Thymus (tissue), 14 donors: ENCODE results near the gene LAMC2. TPM values are rescaled to one million over a fixed set of nuclear protein-coding genes. Genes with fewer than 3 reads are reported as not detected.

Source experiments
- DNase-seq, 9 donors: peaks; one replicate each; pipeline ENCODE4 v3.0.0-alpha.2; 2013; ENCODE audit warnings: low spot score in 9 of 9, low read depth in 6 of 9, missing footprints in 1 of 9
- H3K27ac ChIP-seq, 2 donors: one replicate each; pipeline ENCODE4 v1.5.1; 2013; ENCODE audit warnings: control low read depth in 1 of 2, low read depth in 1 of 2, low read length in 1 of 2, mild to moderate bottlenecking in 1 of 2, moderate library complexity in 1 of 2
- H3K27me3 ChIP-seq, 2 donors: one replicate each; pipeline ENCODE4 v1.5.1; 2013; ENCODE audit warnings: low read length in 1 of 2; ENCODE audit not compliant: control insufficient read depth in 2 of 2, insufficient read depth in 1 of 2
- H3K36me3 ChIP-seq, 2 donors: one replicate each; pipeline ENCODE4 v1.5.1; 2013; ENCODE audit warnings: low read length in 1 of 2, mild to moderate bottlenecking in 1 of 2, moderate library complexity in 1 of 2; ENCODE audit not compliant: control insufficient read depth in 2 of 2, insufficient read depth in 2 of 2
- H3K4me1 ChIP-seq, 2 donors: one replicate each; pipeline ENCODE4 v1.5.1; 2013; ENCODE audit warnings: low read length in 2 of 2; ENCODE audit not compliant: control insufficient read depth in 2 of 2, insufficient read depth in 2 of 2
- H3K4me3 ChIP-seq, 2 donors: one replicate each; pipeline ENCODE4 v1.5.1; 2013; ENCODE audit warnings: low read length in 2 of 2, control low read depth in 1 of 2, mild to moderate bottlenecking in 1 of 2
- H3K9me3 ChIP-seq, 2 donors: one replicate each; pipeline ENCODE4 v1.5.1; 2013; ENCODE audit warnings: low read length in 1 of 2, mild to moderate bottlenecking in 1 of 2; ENCODE audit not compliant: control insufficient read depth in 2 of 2, insufficient read depth in 1 of 2
- WGBS: extraction: QIAGEN DNeasy Blood & Tissue Kit; methylation state at CpG from one replicate; pipeline ENCODE4 v1.1.7; 2013; 5-methylcytosine and 5-hydroxymethylcytosine counted together
- long read RNA-seq, 10 donors: transcript quantifications; one replicate each; lab custom pipeline, GENCODE V29; 2026
- polyA plus RNA-seq: library from polyadenylated mRNA; stranded (reverse); fragments of 200-250 nt; gene quantifications from one replicate; pipeline ENCODE4 v1.2.3, GENCODE V29; 2013
- total RNA-seq: library from RNA; stranded (reverse); fragments of 120-200 nt; gene quantifications from one replicate; pipeline ENCODE4 v1.2.4, GENCODE V29; 2013
- donor health status: healthy.

LAMC2 gene
- total RNA-seq (8.2 TPM), polyA plus RNA-seq (10.4 TPM)
- long read RNA-seq, donor 1, result 0 reads
- long read RNA-seq, donor 2, result 0 reads
- long read RNA-seq, donor 3, result 0 reads
- long read RNA-seq, donor 4, result 0 reads
- long read RNA-seq, donor 5, full-length matches to known transcripts, result 1 of 1 reads
- long read RNA-seq, donor 5, partial matches to known transcripts, result 0 of 1 reads
- long read RNA-seq, donor 5, other reads (novel, unspliced or antisense), result 0 of 1 reads
- long read RNA-seq, donor 6, full-length matches to known transcripts, result 1 of 1 reads
- long read RNA-seq, donor 6, partial matches to known transcripts, result 0 of 1 reads
- long read RNA-seq, donor 6, other reads (novel, unspliced or antisense), result 0 of 1 reads
- long read RNA-seq, donor 7, full-length matches to known transcripts, result 1 of 1 reads
- long read RNA-seq, donor 7, partial matches to known transcripts, result 0 of 1 reads
- long read RNA-seq, donor 7, other reads (novel, unspliced or antisense), result 0 of 1 reads
- long read RNA-seq, donor 8, full-length matches to known transcripts, result 1 of 1 reads
- long read RNA-seq, donor 8, partial matches to known transcripts, result 0 of 1 reads
- long read RNA-seq, donor 8, other reads (novel, unspliced or antisense), result 0 of 1 reads
- long read RNA-seq, donor 9, result 0 reads
- long read RNA-seq, donor 10, result 0 reads

- DNase-seq, result peak in 3 of 9 donors; percentile 35 to 67 (median 40)
- Histone ChIP-seq H3K4me3 (peak within 1 kb of the TSS; percentile 41 to 43), H3K9me3 (no peaks in the 10 kb centered on the region), H3K27ac (peak within 1 kb of the TSS; percentile 43 to 57), H3K36me3 (no peaks in the 10 kb centered on the region), H3K27me3 (peaks cover 0 to 23% of the 10 kb centered on the region in 2 donors), H3K4me1 (peaks cover 0 to 10% of the 10 kb centered on the region in 2 donors)
- 11% methylated on average over 30 of the region's 30 CpGs for WGBS
Measured at GRCh38 chr1:183185941-183186490, at the start of gene LAMC2. TSS of gene LAMC2 (plus strand) at chr1:183186264. CDS start at chr1:183186353, 89 bp downstream.

- WGBS, result 94% methylated on average over 3 of the region's 3 CpGs
- no peak overlapping the region for H3K27ac ChIP-seq
- DNase-seq, result no peak
- H3K36me3 ChIP-seq, result peaks cover 0 to 3% of the 10 kb centered on the region in 2 donors
- H3K9me3 ChIP-seq, result no peaks in the 10 kb centered on the region
- no peak overlapping the region for H3K4me3 ChIP-seq
- H3K4me1 ChIP-seq, result no peaks in the 10 kb centered on the region
- no peaks in the 10 kb centered on the region for H3K27me3 ChIP-seq
Measured at GRCh38 chr1:183137782-183138181, 48.3 kb upstream of the LAMC2 start.

- Histone ChIP-seq H3K27me3 (no peaks in the 10 kb centered on the region), H3K4me1 (no peaks in the 10 kb centered on the region), H3K4me3 (no peak overlapping the region), H3K36me3 (peaks cover 0 to 1% of the 10 kb centered on the region in 2 donors), H3K9me3 (no peaks in the 10 kb centered on the region), H3K27ac (no peak overlapping the region)
- no peak for DNase-seq
- WGBS, result 71% methylated on average over 4 of the region's 4 CpGs
Measured at GRCh38 chr1:183138301-183138700, 47.8 kb upstream of the LAMC2 start.

GRCh38 chr1:183139281-183139942, 46.7 kb upstream of the LAMC2 start:
- Histone ChIP-seq H3K36me3 (no peaks in the 10 kb centered on the region), H3K4me1 (peaks cover 5 to 8% of the 10 kb centered on the region in 2 donors), H3K27ac (no peak overlapping the region), H3K4me3 (no peak overlapping the region), H3K9me3 (no peaks in the 10 kb centered on the region), H3K27me3 (no peaks in the 10 kb centered on the region)
- 92% methylated on average over 4 of the region's 4 CpGs for WGBS
- no peak for DNase-seq

GRCh38 chr1:183140633-183141032, 45.4 kb upstream of the LAMC2 start:
- Histone ChIP-seq H3K4me3 (no peak overlapping the region), H3K4me1 (peaks cover 9 to 10% of the 10 kb centered on the region in 2 donors), H3K27me3 (no peaks in the 10 kb centered on the region), H3K36me3 (no peaks in the 10 kb centered on the region), H3K27ac (no peak overlapping the region), H3K9me3 (no peaks in the 10 kb centered on the region)
- DNase-seq, result no peak

- H3K4me3 ChIP-seq, result no peak overlapping the region
Measured at GRCh38 chr1:183142171-183142570, 43.9 kb upstream of the LAMC2 start.

GRCh38 chr1:183143576-183144315, 42.3 kb upstream of the LAMC2 start:
- Histone ChIP-seq H3K4me1 (peaks cover 9 to 10% of the 10 kb centered on the region in 2 donors), H3K27me3 (no peaks in the 10 kb centered on the region), H3K36me3 (no peaks in the 10 kb centered on the region), H3K4me3 (no peak overlapping the region), H3K27ac (no peak overlapping the region), H3K9me3 (no peaks in the 10 kb centered on the region)
- peak in 2 of 9 donors; percentile 8 to 28 for DNase-seq
- WGBS, result 31% methylated on average over 7 of the region's 7 CpGs

More at GRCh38 chr1:183142171-183142570, 43.9 kb upstream of the LAMC2 start:
- WGBS, result 94% methylated on average over 2 of the region's 2 CpGs
- Histone ChIP-seq H3K4me1 (peaks cover 9 to 10% of the 10 kb centered on the region in 2 donors), H3K36me3 (no peaks in the 10 kb centered on the region), H3K9me3 (no peaks in the 10 kb centered on the region), H3K27me3 (no peaks in the 10 kb centered on the region), H3K27ac (no peak overlapping the region)
- no peak for DNase-seq

GRCh38 chr1:183144752-183145151, 41.3 kb upstream of the LAMC2 start:
- peaks cover 9 to 10% of the 10 kb centered on the region in 2 donors for H3K4me1 ChIP-seq
- WGBS, result 25% methylated on average over 3 of the region's 3 CpGs
- no peak for DNase-seq

More at GRCh38 chr1:183144752-183145151, 41.3 kb upstream of the LAMC2 start:
- Histone ChIP-seq H3K4me3 (no peak overlapping the region), H3K36me3 (no peaks in the 10 kb centered on the region), H3K27ac (no peak overlapping the region), H3K27me3 (no peaks in the 10 kb centered on the region), H3K9me3 (no peaks in the 10 kb centered on the region)
